DMS79 treated with DMSO at 0.1 percent for 48 hours (cell line): ENCODE measurements around the gene PIAS4.

ENCODE experiments used
- DNase-seq: peaks from one replicate; lab custom pipeline; 2025; lab: John Stamatoyannopoulos, UW

The PIAS4 gene

DNA sequence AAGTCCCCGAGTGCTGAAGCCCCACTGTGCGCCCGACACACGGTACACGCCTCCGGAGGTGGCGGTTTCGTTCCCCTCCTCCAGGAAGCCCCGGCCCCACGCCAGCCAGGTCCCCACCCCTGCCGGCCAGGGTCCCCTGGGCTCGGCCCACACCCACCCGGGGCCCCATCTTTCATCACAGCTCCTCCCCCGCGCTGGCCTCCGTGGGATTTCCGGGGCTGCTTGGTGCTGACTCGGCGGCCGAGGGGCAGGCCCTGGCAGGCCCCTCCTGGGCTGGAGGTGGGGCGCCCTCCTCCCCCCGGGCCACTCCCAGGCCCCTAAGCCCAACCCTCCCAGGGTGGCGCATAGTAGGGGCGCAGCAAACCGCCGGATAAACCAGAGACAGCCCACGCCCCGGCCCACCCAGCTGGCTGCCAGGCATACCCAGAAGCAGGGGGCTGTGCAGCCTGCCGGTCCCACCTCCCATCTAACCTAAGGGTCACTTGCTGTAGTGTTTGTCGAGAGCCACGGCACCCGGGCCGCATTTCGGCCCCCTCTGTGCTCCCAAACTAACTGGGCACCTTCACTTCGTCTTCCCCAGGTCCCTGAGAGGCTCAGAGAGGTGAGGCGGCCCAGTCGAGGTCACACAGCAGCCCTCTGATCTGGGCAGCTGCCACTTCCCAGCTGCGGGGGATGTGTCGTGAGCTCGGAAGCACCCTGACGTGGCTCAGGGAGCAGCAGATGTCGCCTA, 52.5 kb downstream of the PIAS4 start:
- DNase-seq = no peak

DNA sequence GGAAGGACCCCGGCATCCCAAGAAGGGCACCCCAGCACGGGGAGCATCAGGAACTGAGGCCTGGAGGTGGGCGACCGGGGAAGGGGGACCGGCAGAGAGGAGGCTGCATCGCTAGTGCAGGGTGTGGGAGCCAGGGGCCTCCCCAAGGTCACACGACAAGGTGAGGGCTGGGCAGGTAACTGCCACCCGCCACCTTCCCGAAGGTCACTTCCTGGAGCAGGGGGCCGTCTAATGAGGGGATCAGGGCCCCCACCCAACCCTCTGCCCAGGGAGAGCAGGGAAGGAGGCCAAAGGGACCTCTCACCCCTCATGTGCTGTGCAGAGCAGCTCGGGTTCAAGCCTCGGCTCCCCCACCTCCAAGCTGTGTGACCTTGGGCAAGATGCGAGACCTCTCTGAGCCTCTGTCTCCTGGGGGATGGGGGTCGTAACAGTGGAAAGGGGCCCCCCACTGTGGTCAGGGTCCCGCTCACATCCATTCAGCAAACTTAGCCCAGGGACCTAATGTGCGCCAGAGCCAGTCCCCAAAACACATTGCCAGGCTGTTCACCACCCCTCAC, 53.2 kb downstream of the PIAS4 start:
- no peak for DNase-seq

DNA sequence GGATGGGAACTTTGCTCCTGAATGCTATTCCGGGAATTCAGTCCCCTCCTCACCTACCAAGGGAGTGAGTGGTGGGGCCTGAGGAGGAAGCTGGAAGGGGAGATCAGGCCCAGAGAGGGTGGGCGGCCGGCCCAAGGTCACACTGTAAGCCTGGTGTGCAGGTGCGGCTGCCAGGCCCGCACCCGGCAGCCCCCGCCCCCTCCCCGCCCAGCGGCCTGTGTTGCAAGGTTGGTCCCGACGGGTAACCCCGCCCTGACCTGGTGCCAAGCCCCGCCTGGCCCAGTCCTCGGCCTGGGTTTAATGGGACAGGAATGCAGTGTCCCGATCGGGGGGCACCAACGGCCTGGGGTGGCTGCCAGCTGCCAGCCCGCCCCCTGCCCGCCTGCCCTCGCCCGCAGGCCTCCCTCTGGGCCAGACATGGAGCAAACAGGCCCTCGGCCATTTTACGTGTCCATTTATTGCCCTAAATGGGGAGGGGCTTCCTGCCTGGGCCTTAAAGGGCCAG, 53.7 kb downstream of the PIAS4 start:
- DNase-seq = no peak

DNA sequence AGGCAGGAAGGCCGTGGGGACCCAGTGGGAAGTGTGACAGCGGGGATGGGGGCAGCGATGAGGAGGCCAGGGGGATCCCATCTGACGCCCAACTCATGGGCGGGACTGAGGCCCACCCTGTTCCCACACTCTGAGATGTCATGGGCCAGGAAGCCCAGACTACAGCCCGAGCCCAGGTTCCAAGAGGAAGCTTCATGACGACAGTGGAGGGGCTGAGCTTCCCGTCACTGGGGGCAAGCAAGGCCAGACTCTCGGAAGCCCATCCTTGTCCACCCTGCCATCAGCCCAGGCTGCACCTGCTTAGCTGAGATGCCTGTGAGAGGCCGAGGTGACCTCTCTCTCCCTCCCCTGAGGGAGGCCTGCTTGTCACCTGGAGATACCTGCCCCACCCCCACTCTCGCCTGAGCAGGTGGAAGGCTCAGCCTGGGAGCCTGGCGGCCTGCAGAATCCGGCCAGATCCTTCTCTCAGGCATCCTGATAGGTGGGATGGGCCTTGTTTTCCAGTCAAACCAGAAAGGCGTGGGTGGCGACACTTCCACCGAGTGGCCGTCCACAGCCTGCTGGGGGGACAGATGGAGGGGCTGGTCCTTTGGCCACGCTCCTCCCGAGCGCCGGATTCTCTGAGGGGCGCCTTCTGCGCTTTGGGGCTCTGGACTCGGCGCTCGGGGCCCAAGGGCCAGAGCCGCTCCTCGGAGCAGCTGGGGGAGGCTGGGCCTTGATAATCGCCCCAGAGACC, 54.3 kb downstream of the PIAS4 start:
- no peak for DNase-seq

DNA sequence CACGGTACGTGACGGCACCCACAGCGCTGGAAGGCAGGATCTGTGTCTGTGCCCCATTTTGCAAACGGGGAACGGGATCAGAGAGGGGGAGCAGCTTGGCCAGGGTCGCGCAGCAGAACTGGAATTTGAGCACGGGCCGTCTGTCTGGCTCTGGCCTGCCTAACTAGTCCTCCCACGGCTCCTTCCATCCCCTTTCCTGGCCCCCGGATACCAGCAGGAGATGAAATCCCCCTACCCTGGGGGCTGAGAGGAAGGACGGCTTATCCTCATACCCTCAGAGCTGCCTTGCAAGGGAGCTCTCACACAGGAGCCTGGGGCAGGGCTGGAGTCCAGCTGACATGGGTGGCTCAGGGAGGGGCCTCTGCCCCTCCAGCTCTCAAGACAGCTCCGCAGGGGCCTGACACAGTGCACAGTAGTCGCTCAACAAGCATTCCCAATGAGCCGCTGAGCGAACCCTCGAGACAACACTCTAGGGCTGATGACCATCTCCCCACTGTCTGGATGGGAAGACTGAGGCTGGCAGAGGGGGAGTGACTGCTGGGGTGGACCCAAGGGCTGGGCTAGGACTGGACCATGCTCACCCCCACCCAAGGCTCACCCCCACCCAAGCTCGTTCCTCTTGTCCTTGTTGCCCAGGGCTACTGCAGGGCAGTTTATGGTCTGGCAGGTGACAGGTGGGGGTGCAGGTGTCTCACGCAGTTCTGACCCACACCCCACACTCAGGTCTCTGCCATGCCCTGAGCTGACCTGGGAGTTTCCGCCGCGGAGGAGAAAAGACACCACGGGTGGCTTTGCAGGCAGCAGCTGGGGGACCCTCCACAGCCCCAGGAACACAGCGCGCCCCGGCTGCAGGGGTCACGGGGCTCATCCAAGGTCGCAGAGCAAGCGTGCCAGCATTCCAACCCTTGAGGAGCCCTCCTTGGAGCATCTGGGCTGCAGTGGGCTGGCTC, 55.2 kb downstream of the PIAS4 start:
- DNase-seq = no peak

DNA sequence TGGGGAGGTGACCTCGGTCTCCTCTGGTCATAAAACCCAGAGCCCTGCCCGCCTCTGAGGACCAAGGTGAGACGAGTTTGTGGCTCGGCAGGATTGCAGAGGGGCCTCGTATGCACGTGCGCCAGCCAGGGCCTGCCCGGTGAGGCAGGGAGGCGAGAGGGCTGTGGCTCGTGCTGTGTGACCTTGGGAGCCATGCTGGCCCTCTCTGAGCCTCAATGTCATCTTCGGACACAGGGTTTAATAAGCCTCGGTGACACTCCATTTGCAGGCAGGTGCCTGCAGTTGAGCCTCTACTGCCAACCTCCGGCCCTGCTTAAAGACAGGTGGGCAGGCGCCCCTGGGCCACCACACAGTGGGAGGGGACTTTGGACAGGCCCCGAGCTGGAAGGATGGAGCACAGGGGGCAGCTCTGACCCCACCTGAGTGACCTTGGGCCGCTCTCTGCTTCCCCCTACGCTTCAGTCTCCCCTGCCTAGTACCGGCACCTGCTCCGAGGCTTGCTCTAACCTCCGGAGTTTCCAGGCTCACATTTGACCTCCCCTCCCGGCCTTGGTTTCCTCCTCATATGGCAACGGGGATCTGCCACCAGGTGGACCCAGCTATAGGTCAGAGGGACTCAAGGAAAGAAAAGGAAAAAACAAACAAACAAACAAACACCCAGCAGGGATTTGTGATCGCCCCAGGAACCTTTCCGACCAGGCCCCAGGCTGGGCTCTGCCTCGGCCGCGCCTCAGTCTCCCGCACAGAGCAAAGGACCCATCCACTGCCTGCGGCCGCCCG, 56.0 kb downstream of the PIAS4 start:
- no peak for DNase-seq

DNA sequence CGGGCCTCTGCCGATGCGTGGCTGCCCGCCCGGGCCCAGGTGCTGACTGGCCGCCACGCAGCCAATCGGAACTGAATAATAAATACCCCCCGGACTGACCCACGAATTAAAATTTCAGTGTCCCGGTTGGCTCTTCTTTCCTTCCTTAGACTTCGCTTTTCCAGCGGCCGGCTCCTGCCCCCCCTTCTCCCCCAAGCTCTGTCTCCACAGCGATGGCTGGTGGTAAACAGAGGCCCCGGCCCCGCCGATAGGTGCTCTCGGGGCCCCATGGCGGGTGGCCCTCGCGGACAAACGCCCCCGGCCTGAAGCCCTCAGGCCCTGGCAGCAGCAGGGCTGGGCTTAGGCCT, 56.6 kb downstream of the PIAS4 start:
- DNase-seq = no peak

DNA sequence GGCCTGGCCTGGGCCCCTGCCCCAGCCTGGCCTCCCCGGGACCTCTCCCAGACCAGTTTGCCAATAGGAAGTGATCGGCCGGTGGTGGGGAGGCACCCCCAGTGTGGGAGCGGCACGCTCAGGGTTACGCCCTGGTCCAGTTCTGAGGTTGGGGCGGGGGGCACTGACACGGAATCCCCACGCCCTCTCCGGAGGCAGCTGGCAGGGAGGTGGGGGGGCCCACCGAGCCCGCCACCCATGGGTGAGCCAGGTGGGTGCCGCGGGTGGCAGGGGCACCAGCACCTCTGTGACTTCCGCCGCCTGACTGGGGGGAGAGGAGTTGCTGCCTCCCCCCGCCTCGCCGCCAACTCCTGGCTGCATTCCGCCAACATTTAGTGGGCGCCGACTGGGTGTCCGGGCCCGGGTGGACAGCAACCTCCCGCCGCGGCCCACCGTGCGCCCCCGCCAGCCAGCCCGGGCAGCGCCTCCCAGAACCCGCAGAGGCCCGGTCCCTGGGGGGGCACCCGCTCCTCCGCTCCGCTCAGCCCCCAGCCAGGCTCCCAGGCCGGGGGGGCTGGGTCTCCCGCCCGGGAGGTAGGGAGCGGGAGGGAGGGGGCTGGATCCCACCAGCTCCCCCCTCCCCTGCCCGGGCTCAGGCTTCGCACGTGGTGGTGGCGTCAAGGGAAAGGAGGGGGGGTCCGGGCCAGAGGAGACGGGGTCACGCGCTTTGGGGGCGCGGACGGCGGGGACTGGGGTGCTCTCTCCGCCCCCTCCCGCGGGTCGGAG, 57.1 kb downstream of the PIAS4 start:
- no peak for DNase-seq

DNA sequence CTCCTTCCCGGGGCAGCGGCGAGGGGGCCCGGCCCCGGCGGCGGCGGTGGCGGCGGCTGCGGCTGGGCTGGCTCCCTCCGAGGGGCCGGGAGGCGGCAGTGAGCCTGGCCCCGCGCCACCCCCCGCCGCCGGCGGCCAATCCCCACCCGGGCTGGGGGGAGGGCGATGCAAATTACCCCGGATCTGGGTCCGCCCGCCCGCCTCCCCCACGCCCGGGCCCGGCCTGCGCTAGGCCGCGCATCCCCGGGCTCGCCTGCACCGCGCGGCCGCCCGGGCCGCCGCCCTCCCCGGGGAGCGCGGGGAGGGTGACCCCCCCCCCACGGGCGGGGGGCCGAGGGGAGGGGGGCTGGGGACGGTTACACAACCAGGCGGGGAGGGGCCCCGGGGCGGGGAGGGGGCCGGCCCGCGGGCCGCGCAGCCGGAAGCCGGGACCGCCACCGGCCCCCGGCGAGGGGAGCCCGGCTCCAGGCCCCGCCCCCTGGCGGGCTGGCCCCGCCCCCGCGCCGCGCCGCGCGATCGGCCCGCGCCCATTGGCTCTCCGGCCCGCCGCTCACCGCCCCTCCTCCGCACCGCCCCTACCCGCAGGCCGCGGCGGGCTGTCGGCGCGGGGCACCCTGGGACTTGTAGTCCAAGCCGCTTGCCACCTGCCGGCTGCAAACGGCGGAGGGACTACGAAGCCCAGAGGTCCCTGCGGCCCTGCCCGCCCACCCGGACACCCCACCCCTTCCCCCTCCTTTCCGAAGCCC, 58.1 kb downstream of the PIAS4 start:
- peak; percentile 83 for DNase-seq

DNA sequence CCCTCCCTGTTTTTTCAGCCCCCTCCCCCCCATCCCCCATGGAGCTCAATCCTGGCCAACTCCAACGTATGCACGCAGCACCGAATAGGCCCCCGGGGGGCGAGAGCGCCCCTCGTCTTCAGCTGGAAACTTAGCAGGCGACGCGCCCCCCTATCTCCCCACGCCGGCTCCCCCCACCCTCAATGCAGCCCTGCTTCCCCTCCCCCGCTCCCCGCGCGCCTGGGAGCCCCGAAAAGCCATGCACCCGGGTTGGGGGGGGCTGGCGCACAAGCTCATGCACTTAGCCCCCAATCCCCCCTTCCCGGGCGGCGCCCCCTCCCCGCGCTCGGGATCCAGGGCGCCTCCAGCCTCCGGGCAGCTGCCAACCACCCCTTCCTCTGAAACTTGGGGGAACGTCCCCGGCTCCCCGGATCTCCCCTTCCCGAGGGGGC, 58.7 kb downstream of the PIAS4 start:
- no peak for DNase-seq

DNA sequence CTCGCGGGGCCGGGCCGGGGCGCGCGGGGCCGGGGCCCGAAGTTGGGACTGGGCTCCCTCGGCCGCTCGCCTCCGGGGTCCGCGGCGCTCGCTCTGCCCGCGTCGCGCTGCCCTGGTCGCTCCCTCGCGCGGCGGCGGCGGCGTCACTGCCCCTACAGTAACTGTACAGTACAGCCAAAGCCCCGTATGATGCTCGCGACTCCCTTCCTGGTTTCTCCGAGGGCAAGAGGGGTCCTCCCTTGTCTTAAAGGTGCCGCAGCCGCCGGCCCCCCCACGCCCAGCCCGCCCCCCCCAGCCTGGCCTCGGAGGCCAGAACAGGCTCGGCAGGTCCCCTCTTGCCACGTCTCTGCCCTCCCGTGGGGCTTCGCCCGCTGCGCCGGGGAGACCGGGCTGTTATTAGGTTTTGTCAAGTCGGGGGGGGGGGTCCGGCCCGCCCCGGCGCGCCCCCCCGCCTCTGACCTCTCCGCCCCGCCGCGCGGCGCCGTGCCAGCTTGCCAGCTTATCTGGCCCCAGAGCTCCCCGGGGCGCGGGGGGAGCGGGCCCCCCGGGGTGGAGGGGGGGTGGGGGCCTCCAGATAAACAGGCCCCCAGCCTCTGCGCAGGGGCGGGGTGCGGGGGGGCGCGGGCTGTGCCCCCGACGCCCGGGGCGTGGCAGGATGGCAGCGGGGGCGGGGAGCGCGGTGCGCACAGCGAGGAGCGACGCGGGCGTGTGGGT, 59.3 kb downstream of the PIAS4 start, which contains the start of gene ZBTB7A:
Gene ZBTB7A (minus strand): TSS at position 218 of the 714 bp plus-strand sequence. CDS start 11,667 bp downstream, outside the sequence.
- peak; percentile 26 for DNase-seq

DNA sequence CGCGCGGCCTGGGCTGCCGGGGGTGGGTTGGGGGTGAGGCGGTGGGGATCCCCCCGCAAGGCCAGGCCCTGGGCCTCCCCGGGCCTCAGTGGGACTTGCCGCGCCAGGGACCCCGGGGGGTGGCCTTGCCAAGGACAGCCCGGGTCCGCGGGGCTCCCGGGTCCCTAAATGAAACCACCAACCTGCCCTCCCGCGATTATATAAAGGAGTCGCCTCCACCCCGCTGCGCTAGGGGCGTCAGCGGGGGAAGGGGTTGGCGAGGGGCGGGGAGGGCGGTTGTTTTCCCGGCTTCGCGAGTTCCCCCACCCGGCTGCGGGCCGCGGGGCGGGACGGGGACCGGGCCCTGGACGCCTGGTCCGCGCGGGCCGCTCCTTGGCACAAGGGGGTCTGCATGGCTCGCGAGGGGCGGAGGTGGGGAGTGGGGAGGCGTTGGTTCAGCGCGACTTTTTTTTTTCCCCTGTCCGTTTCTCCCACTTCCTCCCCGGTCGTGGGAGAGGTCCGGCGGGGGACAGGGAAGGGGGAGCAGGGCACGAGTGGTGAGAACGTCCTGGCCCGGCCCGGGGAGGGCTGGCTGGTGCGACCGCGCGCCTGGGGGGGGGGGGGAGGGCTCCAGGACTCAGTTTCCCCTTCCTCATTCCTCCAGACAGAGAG, 60.0 kb downstream of the PIAS4 start:
- DNase-seq = no peak

DNA sequence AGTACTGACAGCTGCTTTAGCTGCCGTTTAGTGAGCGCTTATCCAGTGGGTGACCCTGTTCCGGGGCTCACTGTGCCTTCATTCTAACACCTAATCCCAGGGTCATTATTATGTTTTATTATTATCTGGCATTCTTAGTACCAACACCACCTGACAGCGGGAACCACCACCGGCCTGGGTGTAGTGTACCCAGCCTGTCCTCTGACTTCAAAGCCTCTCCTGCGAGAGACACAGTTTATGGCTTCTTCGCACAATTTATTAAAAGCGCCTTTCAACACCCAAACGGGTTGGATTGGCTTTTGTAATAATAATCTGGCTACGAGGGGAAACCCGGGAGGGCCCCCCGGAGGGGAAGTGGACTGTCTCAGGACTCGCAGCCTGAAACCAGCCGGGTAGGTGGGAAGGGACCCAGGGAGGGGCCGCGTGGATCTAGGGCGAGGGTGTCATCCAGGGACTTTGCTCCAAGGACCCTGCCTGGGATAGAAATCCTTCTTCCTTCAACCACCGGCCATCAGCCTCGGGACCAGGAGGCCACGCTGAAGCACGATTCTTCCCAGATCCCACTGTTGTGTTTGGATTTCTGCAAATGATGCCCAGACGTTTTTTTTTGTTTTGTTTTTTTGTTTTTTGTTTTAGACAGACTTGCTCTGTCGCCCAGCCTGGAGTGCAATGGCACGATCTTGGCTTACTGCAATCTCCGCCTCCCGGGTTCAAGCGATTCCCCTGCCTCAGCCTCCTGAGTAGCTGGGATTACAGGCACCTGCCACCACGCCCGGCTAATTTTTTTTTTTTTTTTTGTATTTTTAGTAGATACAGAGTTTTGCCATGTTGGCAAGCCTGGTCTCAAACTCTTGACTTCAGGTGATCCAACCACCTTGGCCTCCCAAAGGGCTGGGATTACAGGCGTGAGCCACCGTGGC, 60.8 kb downstream of the PIAS4 start:
- no peak for DNase-seq

DNA sequence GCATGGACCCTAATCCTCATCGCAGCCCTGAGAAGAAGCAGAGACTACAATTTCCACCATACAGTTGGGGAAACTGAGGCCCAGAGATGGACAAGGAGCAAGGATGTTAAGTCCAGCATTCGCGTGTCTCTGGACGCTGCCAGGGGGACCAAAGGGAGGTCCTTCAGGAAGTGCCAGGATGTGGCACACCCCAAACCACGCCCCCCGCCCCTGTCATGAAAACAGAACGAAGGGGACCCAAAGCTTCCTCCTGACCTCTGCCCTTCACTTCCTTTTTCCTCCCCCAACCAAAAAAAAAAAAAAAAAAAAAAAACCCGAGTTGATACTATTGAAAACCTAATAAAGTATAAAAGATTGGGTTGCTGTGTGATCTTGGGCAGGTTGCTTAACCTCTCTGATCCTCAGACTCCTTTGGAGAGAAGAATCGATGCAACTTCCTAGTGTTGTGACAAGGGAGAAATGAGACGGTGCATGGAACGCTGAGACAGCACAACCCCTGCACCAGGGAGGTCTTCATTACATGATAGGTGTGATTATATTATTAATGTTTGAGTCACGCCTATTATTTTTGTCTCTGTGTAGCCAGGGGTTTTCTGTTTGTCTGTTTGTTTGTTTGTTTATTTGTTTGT, 61.9 kb downstream of the PIAS4 start:
- no peak for DNase-seq

DNA sequence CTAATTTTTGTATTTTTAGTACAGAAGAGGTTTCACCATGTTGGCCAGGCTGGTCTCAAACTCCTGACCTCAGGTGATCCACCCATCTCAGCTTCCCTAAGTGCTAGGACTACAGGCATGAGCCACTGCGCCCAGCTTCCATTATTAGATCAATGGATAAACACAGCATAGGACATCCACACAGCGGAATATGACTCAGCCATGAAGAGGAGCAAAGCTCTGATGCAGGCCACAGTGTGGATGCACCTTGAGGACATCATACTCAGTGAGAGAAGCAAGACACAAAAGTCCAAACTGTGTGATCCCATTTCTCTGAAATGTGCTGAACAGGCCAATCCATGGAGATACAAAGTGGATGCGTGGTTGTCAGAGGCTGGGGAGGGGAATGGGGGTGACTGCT, 64.1 kb downstream of the PIAS4 start:
- DNase-seq = no peak

DNA sequence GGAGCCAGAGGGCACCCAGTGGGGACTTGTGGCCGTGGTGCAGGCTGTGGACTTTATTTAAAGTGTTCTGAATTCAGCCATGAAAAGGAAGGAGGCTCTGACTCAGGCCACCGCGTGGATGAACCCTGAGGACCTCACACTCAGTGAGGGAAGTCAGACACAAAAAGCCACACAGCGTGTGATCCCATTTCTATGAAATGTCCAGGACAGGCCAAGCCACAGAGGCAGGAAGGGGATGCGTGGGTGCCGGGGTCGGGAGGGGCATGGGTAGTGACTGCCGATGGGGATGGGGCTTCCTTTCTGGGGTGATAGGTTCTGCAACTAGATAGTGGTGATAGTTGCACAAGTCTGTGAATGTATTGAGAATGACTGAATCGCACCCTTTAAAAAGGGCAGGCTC, 67.8 kb downstream of the PIAS4 start:
- no peak for DNase-seq

DNA sequence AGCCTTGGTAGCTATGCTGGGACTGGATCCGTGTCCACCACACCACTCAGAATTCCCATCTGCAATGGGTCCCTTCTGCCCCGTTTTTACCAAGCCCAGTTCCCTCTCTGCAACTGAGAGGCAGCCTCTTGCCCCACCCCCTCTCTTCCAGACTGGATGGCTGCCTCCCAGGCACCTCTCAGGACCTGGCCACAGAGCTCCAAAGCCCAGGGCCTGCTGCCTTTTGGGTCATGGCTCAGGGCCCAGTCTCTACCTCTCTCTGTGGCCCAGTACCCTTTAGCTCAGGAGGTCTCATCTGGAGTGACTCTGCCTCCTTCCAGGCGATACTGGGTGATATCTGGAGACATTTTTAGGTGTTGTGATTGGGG, 69.5 kb downstream of the PIAS4 start:
- DNase-seq = no peak
